Activated CD4-positive, alpha-beta T cell treated with anti-CD3 and anti-CD28 coated beads, Interleukin-2, Interleukin-6, amounts not matched to agents 100 ng/mL and 50 ng/mL, durations not matched to agents 16 hours and 8 hours (primary cell): Measurements from ENCODE around the gene ADM2.

ENCODE experiments used
- DNase-seq: peaks from one replicate; pipeline ENCODE4 v3.0.0-alpha.2; 2020

ADM2 gene

GRCh38 chr22:50467773-50468440, 13.4 kb upstream of the ADM2 start:
- no peak for DNase-seq

DNA sequence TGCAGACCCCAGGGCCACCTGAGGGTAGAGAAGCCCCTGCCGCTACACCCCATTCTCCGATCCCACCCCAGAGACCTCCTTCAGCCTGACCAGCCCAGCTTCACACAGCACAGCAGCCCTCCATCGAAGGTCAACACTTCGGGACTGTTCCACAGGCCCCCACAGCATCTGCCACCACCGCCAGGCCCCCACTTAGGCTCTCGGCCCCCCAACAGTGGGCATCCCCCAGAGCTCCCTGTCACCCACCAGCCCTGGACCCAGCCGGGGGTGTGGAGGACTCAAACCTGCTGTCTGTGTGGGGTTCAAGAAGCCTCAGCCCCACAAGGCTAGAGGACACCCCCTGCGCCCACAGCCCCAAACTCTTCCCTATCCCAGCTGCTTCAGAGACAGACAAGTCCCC, 12.7 kb upstream of the ADM2 start:
- no peak for DNase-seq

- peak; percentile 99 for DNase-seq
Observed at GRCh38 chr22:50469377-50470305, 11.7 kb upstream of the ADM2 start.

DNA sequence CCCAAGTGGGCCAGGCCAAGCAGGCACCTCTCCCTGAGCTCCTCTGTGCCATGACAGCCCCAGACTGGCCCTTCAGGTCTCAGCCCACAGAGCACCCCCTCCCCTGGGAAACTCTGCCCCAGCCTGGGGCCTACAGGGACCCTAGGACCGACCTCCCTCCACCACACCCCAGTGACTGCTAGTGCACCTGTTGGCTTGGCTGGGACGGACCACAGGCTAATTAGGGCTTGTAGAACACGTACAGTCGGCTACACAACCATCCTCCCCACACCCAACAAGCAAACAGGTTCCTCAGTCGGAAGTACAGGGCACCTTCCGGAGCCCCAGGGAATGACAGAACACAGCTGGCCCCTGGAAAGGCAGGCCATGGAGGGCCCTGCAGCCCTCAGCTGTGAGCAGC, 10.9 kb upstream of the ADM2 start:
- DNase-seq = no peak

GRCh38 chr22:50471197-50471847, 10.0 kb upstream of the ADM2 start:
- DNase-seq = no peak

DNA sequence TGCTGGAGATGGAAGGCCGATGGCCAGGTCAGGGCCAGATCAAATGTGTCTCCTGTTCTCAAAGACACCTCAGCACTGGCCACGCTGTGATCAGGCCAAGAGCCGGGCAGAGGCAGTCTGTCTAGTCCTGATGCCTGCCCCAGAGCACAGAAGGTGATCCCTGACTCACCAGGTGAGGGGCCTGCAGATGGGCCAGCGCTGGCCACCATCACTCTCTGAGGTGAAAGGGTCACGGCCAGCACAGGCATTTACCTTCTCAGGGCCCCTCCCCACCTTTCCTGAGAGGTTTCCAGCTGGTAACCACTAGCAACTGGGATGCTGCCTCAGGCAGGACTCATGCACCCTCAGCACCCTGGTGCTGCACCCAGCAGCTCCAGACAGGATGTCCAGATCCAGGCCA, 9.4 kb upstream of the ADM2 start:
- DNase-seq = no peak

- DNase-seq = peak; percentile 74
Observed at GRCh38 chr22:50473088-50473487, 8.3 kb upstream of the ADM2 start.

- peak; percentile 47 for DNase-seq
Observed at GRCh38 chr22:50473855-50474671, 7.3 kb upstream of the ADM2 start.

DNA sequence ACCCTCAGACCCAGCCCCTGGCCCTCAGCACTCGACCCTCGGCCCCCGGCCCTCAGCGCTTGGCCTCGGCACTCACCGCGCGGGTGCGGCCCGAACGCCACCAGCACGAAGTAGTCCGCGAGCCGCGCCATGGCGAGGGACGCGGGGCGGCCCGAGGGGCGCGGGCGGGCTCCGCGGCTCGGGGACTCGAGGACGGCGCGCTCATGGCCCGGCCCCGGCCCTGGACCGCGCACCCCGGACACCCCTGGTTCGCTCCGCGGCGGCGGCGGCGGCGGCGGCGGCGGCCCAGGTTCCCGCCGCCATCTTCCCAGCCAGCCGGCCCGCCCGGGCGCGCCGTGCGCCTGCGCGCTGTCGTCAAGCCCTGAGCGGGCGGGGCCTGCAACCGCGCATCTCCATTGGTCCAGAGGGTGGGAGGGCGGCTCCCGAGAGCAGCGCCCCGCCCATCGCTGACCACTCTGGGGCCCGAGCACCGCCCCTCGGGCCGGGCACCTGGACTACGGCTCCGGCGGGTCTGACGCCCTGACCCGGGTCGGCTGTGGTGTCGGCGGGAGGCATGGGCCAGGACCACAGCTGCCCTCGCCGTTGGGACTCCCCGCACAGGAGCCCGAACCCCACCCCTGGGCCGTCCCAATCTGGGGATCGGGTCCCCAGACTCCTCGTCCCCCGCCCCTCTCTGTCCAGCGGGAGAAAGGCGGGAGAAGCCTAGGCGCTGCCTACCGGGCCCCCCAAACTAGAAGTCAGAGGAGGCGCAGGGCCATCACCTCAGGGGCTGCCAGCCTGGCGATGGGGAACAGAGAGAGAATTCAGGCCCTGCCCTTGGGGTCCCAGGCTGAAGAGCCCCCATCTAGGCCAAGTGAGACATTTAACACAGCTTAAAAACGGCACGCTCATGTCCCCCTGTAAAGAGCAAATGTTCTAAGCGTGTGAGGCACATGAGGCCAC, 6.4 kb upstream of the ADM2 start, which contains the start of gene SBF1:
Gene SBF1 (minus strand): TSS at position 326 of the 942 bp plus-strand sequence. CDS start 195 bp downstream, at position 131.
- peak; percentile 95 for DNase-seq

DNA sequence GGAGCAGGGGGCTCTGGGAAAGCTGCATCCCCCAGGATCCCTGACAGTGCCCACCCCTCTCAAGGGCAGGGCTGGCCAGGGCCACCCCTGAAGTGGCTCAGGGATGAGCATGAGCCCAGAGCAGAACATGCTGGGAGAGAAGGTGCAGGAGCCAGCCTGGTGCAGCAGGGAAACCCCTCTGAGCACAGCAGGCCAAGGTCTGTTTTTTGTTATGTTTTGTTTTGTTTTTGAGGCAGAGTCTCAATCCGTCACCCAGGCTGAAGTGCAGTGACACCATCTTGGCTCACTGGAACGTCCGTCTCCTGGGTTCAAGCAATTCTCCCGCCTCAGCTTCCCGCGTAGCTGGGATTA, 5.7 kb upstream of the ADM2 start:
- DNase-seq = no peak

DNA sequence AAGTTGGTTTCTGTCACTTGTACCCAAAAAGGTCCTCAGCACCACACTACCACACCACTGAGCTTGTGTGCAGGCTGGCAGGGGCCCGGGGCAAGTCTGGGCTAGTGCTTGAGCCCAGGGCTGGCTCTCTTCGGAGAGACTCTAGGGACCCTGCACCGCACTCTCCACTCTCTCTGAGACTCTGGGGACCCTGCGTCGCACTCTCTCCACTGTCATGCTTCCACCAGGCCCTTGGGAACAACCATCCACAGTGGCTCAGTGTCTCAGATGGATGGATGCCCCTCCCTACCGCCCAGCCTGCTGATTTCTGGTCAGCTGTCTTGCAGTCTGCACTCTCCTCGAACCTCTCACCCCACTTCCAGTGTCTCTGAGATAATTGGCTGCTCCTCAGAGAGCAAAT, 4.5 kb upstream of the ADM2 start:
- DNase-seq = no peak

GRCh38 chr22:50477923-50478322, 3.4 kb upstream of the ADM2 start:
- no peak for DNase-seq

GRCh38 chr22:50479721-50480120, 1.6 kb upstream of the ADM2 start:
- no peak for DNase-seq

DNA sequence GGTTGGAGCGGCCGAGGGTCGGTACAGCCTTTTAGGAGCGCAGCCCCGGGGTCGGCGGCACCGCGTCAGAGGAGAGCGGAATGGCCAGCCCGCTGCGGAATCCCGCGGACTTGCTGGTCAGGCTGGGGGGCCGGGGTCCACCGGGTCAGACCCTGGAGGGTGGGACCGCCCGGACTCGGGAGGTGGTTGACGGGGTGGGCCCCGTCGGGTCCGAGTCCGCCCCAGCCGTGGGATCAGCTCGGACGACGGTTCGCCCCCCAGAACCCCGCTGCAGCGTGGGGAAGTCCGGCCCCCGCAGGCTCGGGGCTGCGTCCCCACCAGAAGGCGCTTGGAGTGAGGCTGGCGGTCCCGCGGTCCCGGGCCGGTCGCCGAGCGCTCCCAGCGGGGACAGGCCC, 301 bp upstream of the ADM2 start:
- no peak for DNase-seq

GRCh38 chr22:50482107-50483074, 1.0 kb downstream of the ADM2 start:
- no peak for DNase-seq

- no peak for DNase-seq
Observed at GRCh38 chr22:50483106-50483505, 1.8 kb downstream of the ADM2 start.

- no peak for DNase-seq
Observed at GRCh38 chr22:50483556-50483955, 2.2 kb downstream of the ADM2 start.

GRCh38 chr22:50483977-50484853, 2.9 kb downstream of the ADM2 start:
- no peak for DNase-seq
